HG02885 (cell line): ENCODE results near the gene TGFA.

Experiments used
- ATAC-seq: cut with Tn5 transposase; IDR thresholded peaks from one replicate; pipeline ENCODE4 v1.9.1; 2021; ENCODE audit warnings: mild to moderate bottlenecking; ENCODE audit not compliant: unreplicated experiment, poor library complexity

TGFA gene

DNA sequence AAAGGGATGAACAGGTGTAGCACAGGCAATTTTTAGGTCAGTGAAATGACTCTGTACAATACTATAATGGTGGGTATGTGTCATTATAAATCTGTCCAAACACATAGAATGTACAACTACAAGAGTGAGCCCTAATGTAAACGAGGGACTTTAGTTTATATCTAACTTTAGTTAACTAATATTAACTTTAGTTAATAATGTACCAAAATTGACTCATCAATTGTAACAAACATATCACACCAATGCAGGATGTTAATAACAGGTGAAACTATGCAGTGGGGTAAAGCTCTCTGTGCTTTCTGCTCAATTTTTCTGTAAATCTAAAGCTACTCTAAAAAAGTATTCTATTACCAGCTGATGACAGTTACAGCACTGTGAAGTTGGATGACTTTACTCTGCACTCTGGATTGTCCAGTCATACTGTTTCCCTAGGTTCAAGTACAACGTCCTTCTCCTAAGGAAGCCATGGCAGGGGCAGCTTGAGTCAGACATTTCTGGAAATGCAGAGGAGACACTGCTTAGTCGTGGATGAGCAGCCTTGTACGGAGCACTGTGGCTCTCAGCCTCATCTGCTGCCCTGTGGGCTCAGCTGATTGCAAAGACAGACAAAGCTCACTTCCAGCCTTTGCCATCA lies 26.1 kb downstream of the TGFA start:
- ATAC-seq = no peak

- ATAC-seq = no peak
Observed at GRCh38 chr2:70526126-70526525, 27.5 kb downstream of the TGFA start.

GRCh38 chr2:70525032-70525431 lies 28.6 kb downstream of the TGFA start:
- ATAC-seq = no peak

DNA sequence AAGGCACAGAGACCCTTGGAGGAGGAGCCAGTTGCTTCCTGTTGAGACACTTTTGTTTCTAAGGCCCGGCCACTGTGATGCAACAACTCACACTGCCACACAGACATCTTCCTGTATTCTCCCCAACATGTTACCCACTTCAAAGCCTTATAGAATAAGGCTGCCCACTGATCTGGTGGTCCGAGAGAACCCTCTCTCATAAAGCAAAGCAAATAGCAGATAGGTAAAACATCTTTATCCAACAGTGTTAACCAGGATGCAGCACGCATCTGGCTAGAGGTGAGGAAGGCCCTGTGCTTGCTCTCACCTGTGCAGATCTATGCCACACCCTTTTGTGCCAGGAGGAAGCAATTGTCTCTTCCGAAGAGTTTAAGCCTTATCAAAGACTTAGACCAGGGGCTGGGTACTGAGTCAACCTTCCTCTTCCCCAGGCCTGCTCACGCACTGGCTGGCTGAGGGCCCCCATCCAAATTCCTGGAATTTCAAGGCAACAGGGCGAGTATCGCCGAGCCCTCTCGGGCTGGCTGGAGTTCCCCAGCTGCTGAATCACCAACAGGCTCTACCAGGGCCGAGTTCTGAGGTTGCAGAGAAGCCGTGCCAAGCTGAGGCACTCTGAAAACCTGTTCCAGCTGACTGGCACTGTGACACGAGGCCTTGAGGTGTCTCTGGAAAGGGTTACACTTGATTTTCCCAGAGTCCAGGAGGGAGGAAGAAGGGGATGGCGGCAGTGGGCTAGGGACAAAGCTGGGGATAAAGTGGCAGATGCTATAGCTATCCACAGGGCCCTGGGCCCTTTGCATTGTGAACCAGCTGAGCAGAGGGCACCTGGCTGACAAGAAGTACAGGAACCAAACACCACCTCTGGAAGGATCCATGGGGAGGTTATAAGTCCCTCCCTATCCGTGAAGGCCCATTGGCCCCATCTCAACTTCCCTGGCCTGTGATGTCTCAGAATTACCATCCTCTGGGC lies 29.3 kb downstream of the TGFA start:
- no peak for ATAC-seq

DNA sequence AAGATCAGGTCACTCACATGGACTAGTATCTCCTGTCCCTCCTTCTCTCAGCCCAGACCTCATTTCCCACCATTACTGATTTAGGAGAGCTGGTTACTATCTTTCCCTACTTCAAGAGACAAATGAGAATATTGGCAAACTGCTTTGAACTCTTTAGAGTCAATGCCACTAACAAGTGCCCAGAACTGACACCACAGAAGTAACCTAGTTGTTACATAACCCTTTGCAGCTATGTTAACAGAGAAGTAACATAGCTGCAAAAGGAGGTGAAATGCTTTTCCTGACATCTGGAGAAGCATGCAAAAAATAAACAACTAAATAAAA lies 30.0 kb downstream of the TGFA start:
- no peak for ATAC-seq

- ATAC-seq = no peak
Observed at GRCh38 chr2:70522627-70523026, 31.0 kb downstream of the TGFA start.

DNA sequence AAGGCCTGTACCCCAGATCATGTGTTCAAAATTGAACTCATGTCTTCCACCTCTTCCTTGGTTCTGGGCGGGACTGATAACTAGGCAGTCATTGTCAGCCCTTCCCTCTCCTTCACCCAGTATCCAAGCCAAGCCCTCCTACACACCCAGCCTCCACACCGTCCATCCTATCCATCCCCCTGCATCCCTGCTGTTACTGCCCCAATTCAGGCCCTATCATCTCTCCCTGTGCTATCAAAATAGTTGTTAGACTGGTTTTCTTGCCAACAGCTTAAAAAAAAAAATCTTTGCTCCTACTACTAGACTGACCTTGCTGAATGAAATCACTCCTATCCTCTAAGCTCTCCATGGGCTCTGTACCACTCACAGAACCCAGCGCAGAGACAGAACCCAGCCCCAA lies 32.8 kb downstream of the TGFA start:
- no peak for ATAC-seq

GRCh38 chr2:70519453-70519852 lies 34.2 kb downstream of the TGFA start:
- ATAC-seq = no peak

DNA sequence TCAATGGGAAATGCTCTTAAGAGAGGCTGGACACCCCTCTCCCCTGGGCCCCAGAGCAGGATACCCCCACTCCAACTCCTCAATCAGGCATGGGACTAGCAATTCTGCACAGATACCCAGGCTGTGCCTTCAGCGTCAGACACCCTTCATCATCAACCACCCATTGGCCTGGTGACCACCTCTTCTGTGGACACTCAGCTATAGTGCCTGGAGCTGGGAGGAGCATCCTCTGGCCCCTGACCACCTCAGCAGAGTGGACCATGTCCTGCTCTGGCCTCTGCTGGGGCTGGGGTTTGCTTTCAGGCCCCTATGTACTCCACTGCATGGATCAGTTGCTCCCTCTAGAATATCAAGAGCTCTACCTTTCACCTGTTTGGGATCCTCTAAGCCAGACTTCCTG lies 35.1 kb downstream of the TGFA start:
- ATAC-seq = no peak

DNA sequence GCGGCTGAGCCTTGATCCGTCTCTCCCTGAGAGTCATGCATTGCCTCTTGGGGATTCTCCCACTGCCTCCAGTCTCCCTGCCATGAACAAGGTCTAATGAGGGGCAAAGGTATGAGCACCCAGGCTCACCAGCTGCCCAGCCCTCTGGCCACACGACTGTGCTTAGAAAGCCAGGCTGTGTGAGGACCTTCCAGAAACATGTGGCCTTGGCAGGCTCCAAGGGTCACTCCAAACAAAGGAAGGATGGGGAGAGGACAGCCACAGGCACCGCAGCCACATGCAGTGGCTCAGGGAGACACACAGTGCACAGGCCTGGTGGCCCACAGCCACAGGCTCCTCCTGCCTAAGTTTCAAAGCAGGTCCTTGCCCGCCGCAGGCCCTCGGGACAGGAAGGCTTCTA lies 35.8 kb downstream of the TGFA start:
- ATAC-seq = no peak

DNA sequence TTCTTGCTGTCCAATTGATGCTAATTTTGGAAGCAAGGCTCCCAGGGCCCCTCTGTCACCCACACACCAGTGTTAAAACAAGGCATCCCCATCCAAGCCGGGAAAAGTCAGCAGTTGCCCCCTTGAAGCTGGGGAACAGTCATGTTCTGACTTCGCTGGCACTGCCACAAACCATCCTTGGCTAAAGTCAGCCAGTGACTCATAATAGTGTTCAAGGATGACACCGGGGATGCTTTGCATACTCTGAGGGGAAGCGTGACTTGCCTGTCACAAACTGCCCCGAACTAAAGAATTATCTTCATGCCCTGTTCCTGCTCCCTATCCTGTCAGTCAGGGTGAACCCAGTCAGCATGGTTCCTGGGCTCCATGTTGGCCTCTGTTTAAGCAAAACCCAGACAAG lies 37.0 kb downstream of the TGFA start:
- ATAC-seq = peak; percentile 98

- no peak for ATAC-seq
Observed at GRCh38 chr2:70515938-70516337, 37.7 kb downstream of the TGFA start.

DNA sequence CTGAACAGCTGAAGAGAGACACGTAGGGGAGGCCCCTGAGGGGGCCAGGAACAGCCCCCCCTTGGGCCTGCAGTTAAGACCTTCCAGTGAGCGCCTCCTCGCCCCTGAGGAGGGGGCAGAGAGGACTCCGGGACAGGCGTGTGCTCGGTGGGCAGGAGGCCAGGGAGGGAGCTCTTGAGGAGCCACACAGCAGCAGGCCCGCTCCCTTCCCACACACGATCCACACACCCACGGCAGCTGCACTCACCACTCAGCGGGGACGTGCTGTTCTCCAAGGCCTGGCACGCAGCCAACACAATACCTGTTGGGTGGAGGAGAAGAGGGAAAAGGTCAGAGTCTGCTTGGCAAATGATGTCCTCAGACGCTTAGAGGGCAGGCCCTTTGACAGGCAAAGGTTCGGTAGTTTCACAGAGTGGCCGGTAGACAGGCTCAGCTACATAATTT lies 39.0 kb downstream of the TGFA start:
- no peak for ATAC-seq

- ATAC-seq = no peak
Observed at GRCh38 chr2:70513738-70514137, 39.9 kb downstream of the TGFA start.

DNA sequence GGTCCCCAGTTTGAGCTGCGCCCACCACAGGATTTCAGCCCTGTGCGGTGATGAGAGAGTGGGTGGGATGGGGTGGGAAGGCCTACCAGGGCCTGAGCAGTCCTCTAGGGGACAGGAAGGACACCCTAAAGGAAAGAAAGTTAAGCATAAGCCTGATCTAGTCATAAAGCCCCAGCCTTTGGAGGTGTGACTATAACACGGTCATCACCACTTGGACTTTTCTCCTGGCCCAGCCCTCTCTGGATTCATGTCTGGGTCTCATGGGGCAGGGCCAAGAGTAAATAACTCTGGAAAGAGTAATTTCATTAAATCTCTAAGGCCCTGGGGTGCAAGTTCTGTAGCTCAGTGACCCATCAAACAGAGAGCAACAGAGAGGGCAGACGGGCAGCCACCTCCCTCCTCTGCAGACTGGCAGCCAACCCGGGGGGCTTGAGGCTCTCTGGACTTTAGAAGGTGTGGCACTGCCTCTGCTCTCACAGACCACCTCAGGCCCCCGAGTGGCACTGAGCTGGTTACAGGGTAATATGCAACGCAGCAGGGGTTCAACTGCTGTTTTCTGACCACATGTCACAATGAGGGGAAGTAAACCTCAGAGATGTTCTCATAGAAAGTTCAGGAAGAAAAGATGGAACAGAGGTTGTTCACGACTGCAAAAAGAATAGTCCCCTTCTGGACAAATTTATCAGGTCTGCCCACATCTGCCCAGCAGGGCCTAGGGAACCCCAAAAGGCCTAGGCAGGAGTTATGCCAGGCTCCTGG lies 41.5 kb downstream of the TGFA start:
- ATAC-seq = no peak

DNA sequence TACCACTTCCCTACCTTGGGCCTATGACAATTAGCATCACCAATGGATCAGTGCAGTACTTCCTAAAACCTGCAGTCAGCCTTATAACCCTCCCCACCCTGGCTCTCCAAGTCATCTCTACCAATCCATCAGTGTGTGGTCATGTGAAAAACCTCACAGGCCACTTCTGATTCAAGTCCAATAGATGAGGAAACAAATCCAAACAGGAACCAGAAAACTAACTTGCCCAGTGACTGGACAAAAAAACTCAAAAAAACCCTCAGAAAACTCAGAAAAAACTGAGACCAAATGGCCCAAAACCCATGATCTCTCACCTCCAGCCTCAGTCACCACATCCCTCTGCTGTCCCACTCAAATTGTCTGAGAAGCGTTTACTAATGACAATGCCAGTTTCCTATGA lies 43.3 kb downstream of the TGFA start:
- no peak for ATAC-seq

DNA sequence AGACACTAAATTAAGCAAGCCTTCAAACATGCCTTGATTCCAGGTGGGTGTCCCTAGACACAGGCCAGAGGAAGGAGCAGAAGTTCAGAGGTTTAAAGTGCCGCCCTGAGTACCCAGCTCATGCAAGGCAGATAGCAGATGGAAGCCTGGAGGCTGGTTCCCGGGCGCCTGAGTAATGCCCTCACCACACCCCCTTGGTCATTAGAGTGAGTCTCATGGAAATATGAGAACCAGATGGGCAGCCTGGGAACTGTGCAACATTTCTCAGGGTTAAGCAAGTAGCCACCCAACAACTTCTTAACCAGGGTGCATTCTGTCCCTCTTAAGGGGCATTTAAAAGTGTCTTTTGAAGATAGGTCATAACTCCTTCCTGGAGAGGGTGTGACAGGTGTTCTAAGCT lies 44.1 kb downstream of the TGFA start:
- no peak for ATAC-seq

- no peak for ATAC-seq
Observed at GRCh38 chr2:70508711-70509462, 44.7 kb downstream of the TGFA start.

- no peak for ATAC-seq
Observed at GRCh38 chr2:70505613-70506391, 47.8 kb downstream of the TGFA start.

DNA sequence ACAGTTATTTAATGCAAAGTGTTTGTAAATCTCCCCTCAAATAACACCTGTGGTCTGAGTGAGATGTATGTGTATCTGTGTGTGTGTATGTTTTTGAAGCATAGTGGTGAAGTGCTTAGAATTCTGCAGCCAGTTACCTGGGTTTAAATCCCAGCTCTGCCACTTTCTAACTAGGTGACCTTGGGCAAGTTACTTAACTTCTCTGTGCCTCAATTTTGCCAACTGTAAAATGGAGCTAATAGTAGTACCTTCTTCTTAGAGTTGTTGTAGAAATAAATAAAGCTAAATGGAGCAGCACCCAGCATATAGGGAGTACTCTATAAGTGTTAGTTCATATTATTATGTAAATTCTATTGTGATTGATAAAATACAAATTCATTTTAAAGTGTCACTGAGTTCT lies 48.9 kb downstream of the TGFA start:
- no peak for ATAC-seq
